ENCODE measurements around the gene GABARAP.

GRCh38 chr17:7240375-7240774, 1.9 kb downstream of the GABARAP start:
- TF ChIP-seq POLR2A (IDR thresholded peaks at IDR 0.05; ENCODE audit: low read length) (no peak), GATA1 (IDR thresholded peaks at IDR 0.05; ENCODE audit: low read depth, low read length) (no peak)

All from erythroblast (primary cell).